Peyer's patch (tissue), 4 donors: ENCODE results near the gene OR5L1. TPM values are rescaled to one million over a fixed set of nuclear protein-coding genes. Genes with fewer than 3 reads are reported as not detected.

Experiments
- DNase-seq, 3 donors: peaks; one replicate each; pipeline ENCODE4 v3.0.0-alpha.2; 2017 to 2019
- H3K27ac ChIP-seq, 4 donors: fragments of 200-600 bp; sonication (generic); one replicate each; pipeline ENCODE4 v1.5.1; 2016 to 2019
- H3K27me3 ChIP-seq, 2 donors: fragments of 200-600 bp; sonication (generic); one replicate each; pipeline ENCODE4 v1.5.1; 2019
- H3K36me3 ChIP-seq, 3 donors: fragments of 200-600 bp; sonication (generic); one replicate each; pipeline ENCODE4 v1.5.1; 2016 to 2019
- H3K4me1 ChIP-seq, 4 donors: fragments of 200-600 bp; sonication (generic); one replicate each; pipeline ENCODE4 v1.5.1; 2016 to 2019
- H3K4me3 ChIP-seq, 4 donors: fragments of 200-600 bp; sonication (generic); 1 replicate in 3 of 4; 2 replicates in 1 of 4; pipeline ENCODE4 v1.5.1; 2016 to 2019; ENCODE audit warnings: mild to moderate bottlenecking in 1 of 4
- H3K9me3 ChIP-seq, 4 donors: fragments of 200-600 bp; sonication (generic); one replicate each; pipeline ENCODE4 v1.5.1; 2016 to 2019; ENCODE audit warnings: mild to moderate bottlenecking in 1 of 4
- POLR2A ChIP-seq, 2 donors: fragments of 450-650 bp; IDR thresholded peaks; one replicate each; pipeline ENCODE4 v1.5.1; 2017; ENCODE audit warnings: antibody characterized with exemption in 2 of 2, mild to moderate bottlenecking in 2 of 2, moderate library complexity in 2 of 2
- total RNA-seq, 4 donors: library from RNA; depleted of rRNA; stranded (reverse); fragments of >200 nt; gene quantifications; one replicate each; pipeline ENCODE4 v1.1.0, GENCODE V29; 2016
- TF ChIP-seq, protein P1 (sequence below), 6 experiments: fragments of 450-650 bp in 4 of 6; fragments of 200-600 bp in 2 of 6; sonication (generic) in 1 of 6; IDR thresholded peaks; one replicate each; pipeline ENCODE4 v1.5.1; 2017 to 2019; ENCODE audit warnings: antibody characterized with exemption in 6 of 6, mild to moderate bottlenecking in 3 of 6, moderate library complexity in 1 of 6

OR5L1 gene
- total RNA-seq, result not detected

GRCh38 chr11:55811067-55811466, at the start of gene OR5L1:
Gene OR5L1, plus strand, starts transcription at chr11:55811367. Its CDS starts 100 bp downstream, at chr11:55811467.
- Histone ChIP-seq H3K27me3 (no peaks in the 10 kb centered on the region), H3K9me3 (peaks cover 0 to 3% (median 0%) of the 10 kb centered on the region in 4 donors), H3K27ac (no peak within 1 kb of the TSS), H3K36me3 (no peaks in the 10 kb centered on the region), H3K4me3 (no peak within 1 kb of the TSS), H3K4me1 (no peaks in the 10 kb centered on the region)
- DNase-seq, result no peak
- no peak for TF ChIP-seq POLR2A (IDR thresholded peaks at IDR 0.05)
- TF ChIP-seq, protein P1, sequence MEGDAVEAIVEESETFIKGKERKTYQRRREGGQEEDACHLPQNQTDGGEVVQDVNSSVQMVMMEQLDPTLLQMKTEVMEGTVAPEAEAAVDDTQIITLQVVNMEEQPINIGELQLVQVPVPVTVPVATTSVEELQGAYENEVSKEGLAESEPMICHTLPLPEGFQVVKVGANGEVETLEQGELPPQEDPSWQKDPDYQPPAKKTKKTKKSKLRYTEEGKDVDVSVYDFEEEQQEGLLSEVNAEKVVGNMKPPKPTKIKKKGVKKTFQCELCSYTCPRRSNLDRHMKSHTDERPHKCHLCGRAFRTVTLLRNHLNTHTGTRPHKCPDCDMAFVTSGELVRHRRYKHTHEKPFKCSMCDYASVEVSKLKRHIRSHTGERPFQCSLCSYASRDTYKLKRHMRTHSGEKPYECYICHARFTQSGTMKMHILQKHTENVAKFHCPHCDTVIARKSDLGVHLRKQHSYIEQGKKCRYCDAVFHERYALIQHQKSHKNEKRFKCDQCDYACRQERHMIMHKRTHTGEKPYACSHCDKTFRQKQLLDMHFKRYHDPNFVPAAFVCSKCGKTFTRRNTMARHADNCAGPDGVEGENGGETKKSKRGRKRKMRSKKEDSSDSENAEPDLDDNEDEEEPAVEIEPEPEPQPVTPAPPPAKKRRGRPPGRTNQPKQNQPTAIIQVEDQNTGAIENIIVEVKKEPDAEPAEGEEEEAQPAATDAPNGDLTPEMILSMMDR (IDR thresholded peaks at IDR 0.05), result no peak

DNA sequence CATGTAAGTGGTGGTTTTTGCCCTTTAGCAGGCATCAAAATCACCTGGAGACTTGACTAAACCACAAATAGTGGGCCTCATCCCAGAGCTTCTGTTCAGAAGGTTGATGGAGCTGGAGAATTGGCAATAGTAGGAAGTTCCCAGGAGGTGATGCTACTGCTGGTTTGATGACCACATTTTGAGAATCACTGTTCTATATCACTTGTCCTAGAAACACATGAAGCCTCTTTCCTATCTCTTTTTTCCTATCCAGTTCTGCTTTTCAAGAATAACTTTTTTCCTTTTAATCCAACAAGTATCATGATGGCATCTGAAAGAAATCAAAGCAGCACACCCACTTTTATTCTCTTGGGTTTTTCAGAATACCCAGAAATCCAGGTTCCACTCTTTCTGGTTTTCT, 38.0 kb upstream of the OR5L1 start, which contains the start of gene OR5D13:
TSS of gene OR5D13 (plus strand) at position 301 of the 400 bp plus-strand sequence. CDS start at position 301, 0 bp downstream.
- no peak within 1 kb of the TSS for H3K27ac ChIP-seq
- DNase-seq, result no peak
- no peak within 1 kb of the TSS for H3K4me3 ChIP-seq
- no peaks in the 10 kb centered on the region for H3K36me3 ChIP-seq
- TF ChIP-seq, protein P1 (IDR thresholded peaks at IDR 0.05), result no peak
- no peak for TF ChIP-seq POLR2A (IDR thresholded peaks at IDR 0.05)
- no peaks in the 10 kb centered on the region for H3K27me3 ChIP-seq
- no peaks in the 10 kb centered on the region for H3K4me1 ChIP-seq
- H3K9me3 ChIP-seq, result peaks cover 0 to 12% (median 0%) of the 10 kb centered on the region in 4 donors

GRCh38 chr11:55791606-55792005, 19.6 kb upstream of the OR5L1 start:
- TF ChIP-seq POLR2A (IDR thresholded peaks at IDR 0.05), result no peak
- TF ChIP-seq, protein P1 (IDR thresholded peaks at IDR 0.05), result no peak
- no peak for DNase-seq
- no peaks in the 10 kb centered on the region for H3K36me3 ChIP-seq
- H3K9me3 ChIP-seq, result no peaks in the 10 kb centered on the region
- H3K27ac ChIP-seq, result no peak overlapping the region
- no peak overlapping the region for H3K4me3 ChIP-seq
- H3K4me1 ChIP-seq, result no peaks in the 10 kb centered on the region
- H3K27me3 ChIP-seq, result no peaks in the 10 kb centered on the region

DNA sequence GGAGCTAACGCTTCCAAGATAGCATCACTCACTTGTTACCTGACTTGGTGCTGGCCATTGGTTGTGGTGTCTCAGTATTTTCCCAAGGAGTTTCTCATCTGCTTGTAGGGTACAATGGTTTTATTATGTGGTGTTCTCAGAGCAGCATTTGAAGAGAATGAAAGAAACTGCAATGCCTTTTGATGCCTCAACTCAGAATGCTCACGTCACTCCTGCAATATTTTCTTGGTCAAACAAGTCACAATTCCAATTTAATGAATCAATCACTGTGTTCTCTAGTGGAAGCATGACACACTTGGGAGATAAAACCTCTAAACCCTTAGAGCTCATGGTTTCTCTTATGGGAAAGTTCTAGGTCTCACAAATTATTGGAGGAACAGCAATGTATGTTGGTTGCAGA, 17.8 kb upstream of the OR5L1 start:
- DNase-seq, result no peak

DNA sequence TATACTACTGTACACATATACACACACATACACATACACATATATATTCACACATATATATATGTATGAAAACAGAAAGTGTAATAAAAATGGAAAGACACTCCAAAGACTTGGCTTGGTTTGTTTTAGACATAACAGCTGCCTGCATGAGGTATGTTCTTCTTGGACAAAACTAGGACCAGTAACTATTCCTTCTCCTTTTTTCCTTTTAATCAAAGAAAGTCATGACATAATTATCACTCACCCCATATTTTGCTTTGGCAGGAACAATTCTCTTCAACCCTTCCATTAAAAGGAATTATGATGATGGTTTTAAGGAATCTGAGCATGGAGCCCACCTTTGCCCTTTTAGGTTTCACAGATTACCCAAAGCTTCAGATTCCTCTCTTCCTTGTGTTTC, 15.9 kb upstream of the OR5L1 start, which contains the start of gene OR5D14:
TSS of gene OR5D14 (plus strand) at position 301 of the 400 bp plus-strand sequence. CDS start at position 301, 0 bp downstream.
- H3K27ac ChIP-seq, result no peak within 1 kb of the TSS
- no peaks in the 10 kb centered on the region for H3K36me3 ChIP-seq
- DNase-seq, result no peak
- no peaks in the 10 kb centered on the region for H3K4me1 ChIP-seq
- H3K9me3 ChIP-seq, result no peaks in the 10 kb centered on the region
- no peak within 1 kb of the TSS for H3K4me3 ChIP-seq
- no peaks in the 10 kb centered on the region for H3K27me3 ChIP-seq
- TF ChIP-seq, protein P1 (IDR thresholded peaks at IDR 0.05), result no peak
- TF ChIP-seq POLR2A (IDR thresholded peaks at IDR 0.05), result no peak

More for the DNA sequence above, 17.8 kb upstream of the OR5L1 start:
- no peak overlapping the region for H3K27ac ChIP-seq
- TF ChIP-seq POLR2A (IDR thresholded peaks at IDR 0.05), result no peak
- TF ChIP-seq, protein P1 (IDR thresholded peaks at IDR 0.05), result no peak
- H3K27me3 ChIP-seq, result no peaks in the 10 kb centered on the region
- H3K4me1 ChIP-seq, result no peaks in the 10 kb centered on the region
- no peaks in the 10 kb centered on the region for H3K36me3 ChIP-seq
- H3K9me3 ChIP-seq, result no peaks in the 10 kb centered on the region
- no peak overlapping the region for H3K4me3 ChIP-seq

DNA sequence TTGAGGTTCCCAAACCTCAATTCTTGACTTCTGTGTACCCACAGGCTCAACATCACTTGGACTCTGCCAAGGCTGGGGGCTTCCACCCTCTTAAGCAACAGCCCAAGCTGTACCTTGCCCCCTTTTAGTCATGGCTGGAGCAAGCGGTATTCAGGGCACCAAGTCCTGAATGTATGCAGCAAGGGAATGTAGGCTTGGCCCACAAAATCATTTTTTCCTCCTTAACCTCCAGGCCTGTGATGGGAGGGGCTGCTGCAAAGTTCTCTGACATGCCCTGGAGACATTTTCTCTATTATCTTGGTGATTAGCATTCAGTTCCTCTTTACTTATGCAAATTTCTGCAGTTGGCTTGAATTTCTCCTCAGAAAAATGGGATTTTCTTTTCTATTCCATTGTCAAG, 4.9 kb upstream of the OR5L1 start:
- Histone ChIP-seq H3K4me3 (no peak overlapping the region), H3K36me3 (no peaks in the 10 kb centered on the region), H3K9me3 (peaks cover 0 to 5% (median 0%) of the 10 kb centered on the region in 4 donors), H3K27me3 (no peaks in the 10 kb centered on the region), H3K27ac (no peak overlapping the region), H3K4me1 (no peaks in the 10 kb centered on the region)
- TF ChIP-seq POLR2A (IDR thresholded peaks at IDR 0.05), result no peak
- TF ChIP-seq, protein P1 (IDR thresholded peaks at IDR 0.05), result no peak
- no peak for DNase-seq
